ENCODE measurements around the gene RBM20. TPM values are rescaled to one million over a fixed set of nuclear protein-coding genes. Genes with fewer than 3 reads are reported as not detected.

The RBM20 gene
- total and polyA plus RNA-seq, 2 of the 13 experiments (the other 11 are each of a cell fraction or from before 2014, with no cell fraction given): 0.02 to 0.22 TPM

- TF ChIP-seq ZNF569 (CRISPR knock-in tag; IDR thresholded peaks at IDR 0.05; ENCODE audit: borderline replicate concordance): no peak
- TF ChIP-seq FLYWCH1 (CRISPR knock-in tag; IDR thresholded peaks at IDR 0.05): no peak
- TF ChIP-seq MAFG (CRISPR knock-in tag; IDR thresholded peaks at IDR 0.05): no peak
- peak; percentile 61 for TF ChIP-seq ZNF687 (CRISPR knock-in tag; IDR thresholded peaks at IDR 0.05)
- TF ChIP-seq ZNF788 (CRISPR knock-in tag; IDR thresholded peaks at IDR 0.05; ENCODE audit: borderline replicate concordance): no peak
- no peak for TF ChIP-seq ZNF784 (CRISPR knock-in tag; IDR thresholded peaks at IDR 0.05; ENCODE audit: borderline replicate concordance)
- TF ChIP-seq ZNF180 (CRISPR knock-in tag; IDR thresholded peaks at IDR 0.05; ENCODE audit: borderline replicate concordance, low read depth): no peak
- no peak for TF ChIP-seq KIAA2018 (CRISPR knock-in tag; IDR thresholded peaks at IDR 0.05; ENCODE audit: borderline replicate concordance)
- TF ChIP-seq ZNF878 (CRISPR knock-in tag; IDR thresholded peaks at IDR 0.05): no peak
- 0 out of 2 replicates have a peak, but pooled peaks have one; percentile 37 for TF ChIP-seq ZNF891 (CRISPR knock-in tag; IDR thresholded peaks at IDR 0.05)
- no peak for TF ChIP-seq ZNF737 (CRISPR knock-in tag; IDR thresholded peaks at IDR 0.05; ENCODE audit: borderline replicate concordance)
- no peak for TF ChIP-seq GPN1 (CRISPR knock-in tag; IDR thresholded peaks at IDR 0.05; ENCODE audit: borderline replicate concordance)
- no peak for TF ChIP-seq ASH2L (IDR thresholded peaks at IDR 0.05; ENCODE audit: insufficient read length, low read depth, low read length)
- no peak for TF ChIP-seq HOXA9 (CRISPR knock-in tag; IDR thresholded peaks at IDR 0.05; ENCODE audit: borderline replicate concordance)
- TF ChIP-seq STAG1 (CRISPR knock-in tag; IDR thresholded peaks at IDR 0.05): no peak
- no peak for TF ChIP-seq RFX1 (IDR thresholded peaks at IDR 0.05)
Measured at GRCh38 chr10:110833941-110834628, 189.9 kb downstream of the RBM20 start (continued).
